Fibroblast of lung (primary cell): Measurements from ENCODE around the gene ANKH. TPM values are rescaled to one million over a fixed set of nuclear protein-coding genes. Genes with fewer than 3 reads are reported as not detected.

Experiments
- DNase-seq, 2 donors: peaks; one replicate each; pipeline versions ENCODE4 v3.0.0 to v3.0.0-alpha.2; 2010; ENCODE audit warnings: low read depth in 2 of 2
- H2AFZ ChIP-seq: 2 replicates; pipeline ENCODE4 v1.5.1; 2012; ENCODE audit warnings: low read length, control low read depth, inconsistent platforms
- H3K27ac ChIP-seq: 2 replicates; pipeline ENCODE4 v1.5.1; 2011; ENCODE audit warnings: low read length, control low read depth; ENCODE audit not compliant: insufficient read depth
- H3K27me3 ChIP-seq: 2 replicates; pipeline ENCODE4 v1.5.1; 2011; ENCODE audit warnings: mild to moderate bottlenecking, low read length; ENCODE audit not compliant: control insufficient read depth, insufficient read depth
- H3K36me3 ChIP-seq: 2 replicates; pipeline ENCODE4 v1.5.1; 2011; ENCODE audit warnings: low read length; ENCODE audit not compliant: control insufficient read depth, insufficient read depth
- H3K4me1 ChIP-seq: 2 replicates; pipeline ENCODE4 v1.5.1; 2011; ENCODE audit warnings: low read length; ENCODE audit not compliant: control insufficient read depth, insufficient read depth; ENCODE audit errors: extremely low read depth
- H3K4me2 ChIP-seq: 2 replicates; pipeline ENCODE4 v1.5.1; 2011; ENCODE audit warnings: low read length, control low read depth; ENCODE audit not compliant: insufficient read depth; ENCODE audit errors: extremely low read depth
- H3K4me3 ChIP-seq, 4 experiments: fragments of 200-600 bp in 1 of 4; sonication (generic) in 1 of 4; replicated peaks in 1 of 4; 2 replicates each; pipeline ENCODE4 v1.5.1; 2011 to 2016; ENCODE audit warnings: low read length in 4 of 4, low read depth in 3 of 4, mild to moderate bottlenecking in 3 of 4, control low read depth in 2 of 4, inconsistent platforms in 1 of 4, mixed read lengths in 1 of 4; ENCODE audit not compliant: insufficient read depth in 1 of 4; ENCODE audit errors: control extremely low read depth in 1 of 4
- H3K79me2 ChIP-seq: 2 replicates; pipeline ENCODE4 v1.5.1; 2012; ENCODE audit warnings: mild to moderate bottlenecking, low read length, inconsistent platforms; ENCODE audit not compliant: control insufficient read depth, insufficient read depth
- H3K9ac ChIP-seq: 2 replicates; pipeline ENCODE4 v1.5.1; 2011; ENCODE audit warnings: mild to moderate bottlenecking, low read length, control low read depth; ENCODE audit not compliant: insufficient read depth
- H3K9me3 ChIP-seq: 2 replicates; pipeline ENCODE4 v1.5.1; 2012; ENCODE audit warnings: low read depth, low read length; ENCODE audit not compliant: control insufficient read depth, insufficient read depth
- H4K20me1 ChIP-seq: 2 replicates; pipeline ENCODE4 v1.5.1; 2011; ENCODE audit warnings: low read length; ENCODE audit not compliant: control insufficient read depth, insufficient read depth; ENCODE audit errors: extremely low read depth
- EZH2 ChIP-seq: IDR thresholded peaks from 2 replicates; pipeline ENCODE4 v1.5.1; 2012; ENCODE audit warnings: low read length, control low read depth, mild to moderate bottlenecking; ENCODE audit errors: missing control alignments
- polyA plus RNA-seq, 2 donors: library from polyadenylated mRNA; depleted of rRNA in 1 of 2; stranded (reverse) in 1 of 2; unstranded in 1 of 2; fragments of >200 nt; gene quantifications; 2 replicates each; pipeline ENCODE4 v1.2.1, GENCODE V29; 2011 to 2012; ENCODE audit warnings: missing spikeins in 1 of 2
- total RNA-seq: library from RNA; depleted of rRNA; stranded (reverse); fragments of >200 nt; gene quantifications from 2 replicates; pipeline ENCODE4 v1.2.1, GENCODE V29; 2014
- TF ChIP-seq, protein P1 (sequence below), 2 donors: IDR thresholded peaks in 1 of 2; conservative IDR thresholded peaks in 1 of 2; 1 replicate in 1 of 2; 2 replicates in 1 of 2; pipeline ENCODE4 v1.5.1; 2011 to 2012; ENCODE audit warnings: low read length in 2 of 2, control low read depth in 1 of 2, inconsistent platforms in 1 of 2, low read depth in 1 of 2, mild to moderate bottlenecking in 1 of 2

ANKH gene
- total and polyA plus RNA-seq, 2 donors (not counting 1 experiment from before 2014, with no cell fraction given) = 5.8 to 10.9 TPM

DNA sequence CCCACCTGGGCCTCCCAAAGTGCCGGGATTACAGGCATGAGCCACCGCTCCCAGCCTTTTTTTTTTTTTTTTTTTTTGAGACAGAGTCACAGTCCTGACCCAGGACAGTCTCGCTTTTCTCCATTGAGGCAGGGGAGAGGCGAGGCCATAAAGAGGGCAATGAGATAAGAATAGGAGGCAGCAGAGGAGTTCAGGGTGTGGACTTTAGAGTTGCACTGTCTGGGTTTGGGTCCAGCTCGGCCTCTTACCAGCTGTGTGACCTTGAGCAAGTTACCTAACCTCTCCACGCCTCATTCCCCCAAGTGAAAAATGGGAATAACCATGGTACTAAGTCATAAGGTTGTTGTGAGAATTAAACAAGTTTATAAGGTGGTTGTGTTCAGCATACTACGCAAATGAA, 24.6 kb upstream of the ANKH start:
- TF ChIP-seq, protein P1, sequence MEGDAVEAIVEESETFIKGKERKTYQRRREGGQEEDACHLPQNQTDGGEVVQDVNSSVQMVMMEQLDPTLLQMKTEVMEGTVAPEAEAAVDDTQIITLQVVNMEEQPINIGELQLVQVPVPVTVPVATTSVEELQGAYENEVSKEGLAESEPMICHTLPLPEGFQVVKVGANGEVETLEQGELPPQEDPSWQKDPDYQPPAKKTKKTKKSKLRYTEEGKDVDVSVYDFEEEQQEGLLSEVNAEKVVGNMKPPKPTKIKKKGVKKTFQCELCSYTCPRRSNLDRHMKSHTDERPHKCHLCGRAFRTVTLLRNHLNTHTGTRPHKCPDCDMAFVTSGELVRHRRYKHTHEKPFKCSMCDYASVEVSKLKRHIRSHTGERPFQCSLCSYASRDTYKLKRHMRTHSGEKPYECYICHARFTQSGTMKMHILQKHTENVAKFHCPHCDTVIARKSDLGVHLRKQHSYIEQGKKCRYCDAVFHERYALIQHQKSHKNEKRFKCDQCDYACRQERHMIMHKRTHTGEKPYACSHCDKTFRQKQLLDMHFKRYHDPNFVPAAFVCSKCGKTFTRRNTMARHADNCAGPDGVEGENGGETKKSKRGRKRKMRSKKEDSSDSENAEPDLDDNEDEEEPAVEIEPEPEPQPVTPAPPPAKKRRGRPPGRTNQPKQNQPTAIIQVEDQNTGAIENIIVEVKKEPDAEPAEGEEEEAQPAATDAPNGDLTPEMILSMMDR (conservative IDR thresholded peaks at IDR 0.05 in 1 of 2, IDR thresholded peaks at IDR 0.05 in 1 of 2; ENCODE audit: low read depth in 1 of 2, low read length in 2 of 2) = no peak
- no peak for TF ChIP-seq EZH2
- Histone ChIP-seq H3K4me2 (no peak overlapping the region), H3K4me1 (peaks cover 4% of the 10 kb centered on the region), H3K27me3 (peaks cover 6% of the 10 kb centered on the region), H3K79me2 (no peaks in the 10 kb centered on the region), H3K4me3 (no peak overlapping the region), H4K20me1 (no peaks in the 10 kb centered on the region), H3K9me3 (no peaks in the 10 kb centered on the region), H3K27ac (no peak overlapping the region), H3K9ac (no peak overlapping the region), H2AFZ (no peak overlapping the region), H3K36me3 (no peaks in the 10 kb centered on the region)
- no peak for DNase-seq

DNA sequence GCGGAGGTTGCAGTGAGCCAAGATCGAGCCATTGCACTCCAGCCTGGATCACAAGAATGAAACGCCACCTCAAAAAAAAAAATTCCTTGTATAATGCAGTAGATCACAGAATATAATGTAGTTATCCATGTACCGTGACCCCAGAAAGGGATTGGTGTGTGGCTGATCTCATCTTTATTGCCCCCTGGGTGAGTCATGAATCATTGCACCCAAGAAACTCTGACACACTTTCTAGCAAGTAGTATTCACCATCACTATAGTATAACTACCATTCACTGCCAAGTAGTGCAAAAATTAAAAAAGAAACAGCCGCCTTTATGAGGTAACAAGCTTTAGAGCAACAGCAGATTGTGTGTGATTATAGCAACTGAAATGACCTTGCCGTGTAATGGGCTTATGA, 23.7 kb upstream of the ANKH start:
- Histone ChIP-seq H2AFZ (no peak overlapping the region), H3K79me2 (no peaks in the 10 kb centered on the region), H3K27me3 (peaks cover 6% of the 10 kb centered on the region), H3K9me3 (no peaks in the 10 kb centered on the region), H3K4me3 (no peak overlapping the region), H3K4me1 (no peaks in the 10 kb centered on the region), H3K36me3 (no peaks in the 10 kb centered on the region), H3K4me2 (no peak overlapping the region), H3K9ac (no peak overlapping the region), H3K27ac (no peak overlapping the region), H4K20me1 (no peaks in the 10 kb centered on the region)
- no peak for DNase-seq
- TF ChIP-seq EZH2 = no peak
- TF ChIP-seq, protein P1 (conservative IDR thresholded peaks at IDR 0.05 in 1 of 2, IDR thresholded peaks at IDR 0.05 in 1 of 2; ENCODE audit: low read depth in 1 of 2, low read length in 2 of 2) = peak in 1 of 2 donors; percentile 3

DNA sequence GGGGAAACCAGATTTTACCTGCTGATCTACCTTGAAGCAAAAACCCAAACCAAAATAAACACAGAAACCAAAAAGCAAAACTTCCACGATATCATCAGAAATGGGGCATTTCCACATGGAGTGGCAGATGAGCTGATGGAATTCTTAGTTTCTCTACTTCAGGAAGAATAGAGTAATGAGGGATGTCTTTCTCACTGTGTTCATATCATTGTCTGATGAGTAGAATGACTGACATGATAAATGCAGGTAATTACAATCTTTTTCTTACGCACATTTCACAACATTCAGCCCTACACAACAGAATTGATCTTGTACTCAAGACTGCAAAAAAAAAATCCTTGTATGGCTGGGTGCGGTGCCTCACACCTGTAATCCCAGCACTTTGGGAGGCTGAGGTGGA, 23.2 kb upstream of the ANKH start:
- Histone ChIP-seq H3K9ac (no peak overlapping the region), H3K79me2 (no peaks in the 10 kb centered on the region), H4K20me1 (no peaks in the 10 kb centered on the region), H3K4me2 (no peak overlapping the region), H3K27me3 (peaks cover 9% of the 10 kb centered on the region), H3K9me3 (no peaks in the 10 kb centered on the region), H2AFZ (no peak overlapping the region), H3K4me1 (no peaks in the 10 kb centered on the region), H3K27ac (no peak overlapping the region), H3K4me3 (no peak overlapping the region), H3K36me3 (no peaks in the 10 kb centered on the region)
- TF ChIP-seq, protein P1 (conservative IDR thresholded peaks at IDR 0.05 in 1 of 2, IDR thresholded peaks at IDR 0.05 in 1 of 2; ENCODE audit: low read depth in 1 of 2, low read length in 2 of 2) = no peak
- no peak for TF ChIP-seq EZH2
- no peak for DNase-seq
